Bronchial epithelial cell (primary cell): ENCODE data around the gene YLPM1. TPM values are rescaled to one million over a fixed set of nuclear protein-coding genes. Genes with fewer than 3 reads are reported as not detected.

Source experiments
- DNase-seq: peaks from one replicate; pipeline ENCODE4 v3.0.0-alpha.2; 2010; ENCODE audit warnings: low read depth
- FAIRE-seq: peaks from 2 replicates; lab custom pipeline; 2011; peaks lifted over from hg19 to GRCh38; lab: Jason Lieb, UNC
- H3K27me3 ChIP-seq: 2 replicates; pipeline ENCODE4 v1.5.1; 2011; ENCODE audit warnings: low read length; ENCODE audit not compliant: control insufficient read depth, insufficient read depth
- H3K36me3 ChIP-seq: 2 replicates; pipeline ENCODE4 v1.5.1; 2011; ENCODE audit warnings: low read length; ENCODE audit not compliant: control insufficient read depth, insufficient read depth
- H3K4me3 ChIP-seq: 2 replicates; pipeline ENCODE4 v1.5.1; 2011; ENCODE audit warnings: mild to moderate bottlenecking, low read depth, low read length, control low read depth
- total RNA-seq: library from RNA; depleted of rRNA; stranded (reverse); fragments of >200 nt; gene quantifications from 2 replicates; pipeline ENCODE4 v1.2.1, GENCODE V29; 2014
- TF ChIP-seq, protein P1 (sequence below): IDR thresholded peaks from 2 replicates; pipeline ENCODE4 v1.5.1; 2011; ENCODE audit warnings: mild to moderate bottlenecking, moderate library complexity, low read length, control low read depth, inconsistent platforms; ENCODE audit not compliant: insufficient read depth, severe bottlenecking

The YLPM1 gene
- total RNA-seq, 1 donor from 2014 or later, result 17.4 TPM

DNA sequence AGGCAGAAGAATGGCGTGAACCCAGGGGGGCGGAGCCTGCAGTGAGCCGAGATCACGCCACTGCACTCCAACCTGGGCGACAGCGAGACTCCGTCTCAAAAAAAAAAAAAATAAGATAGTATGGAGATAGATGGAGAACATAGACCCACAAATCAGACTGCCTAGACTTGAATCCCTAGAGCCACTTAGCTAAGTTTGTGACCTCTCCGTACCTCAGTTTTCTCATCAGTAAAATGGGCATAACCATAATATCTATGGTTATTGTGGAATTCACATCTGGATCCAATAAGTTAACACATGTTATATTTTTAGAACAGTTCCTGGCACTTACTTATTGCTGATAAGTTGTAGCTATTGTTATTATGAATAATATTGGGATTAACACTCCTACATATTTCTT lies 105.6 kb downstream of the YLPM1 start:
- TF ChIP-seq, protein P1, sequence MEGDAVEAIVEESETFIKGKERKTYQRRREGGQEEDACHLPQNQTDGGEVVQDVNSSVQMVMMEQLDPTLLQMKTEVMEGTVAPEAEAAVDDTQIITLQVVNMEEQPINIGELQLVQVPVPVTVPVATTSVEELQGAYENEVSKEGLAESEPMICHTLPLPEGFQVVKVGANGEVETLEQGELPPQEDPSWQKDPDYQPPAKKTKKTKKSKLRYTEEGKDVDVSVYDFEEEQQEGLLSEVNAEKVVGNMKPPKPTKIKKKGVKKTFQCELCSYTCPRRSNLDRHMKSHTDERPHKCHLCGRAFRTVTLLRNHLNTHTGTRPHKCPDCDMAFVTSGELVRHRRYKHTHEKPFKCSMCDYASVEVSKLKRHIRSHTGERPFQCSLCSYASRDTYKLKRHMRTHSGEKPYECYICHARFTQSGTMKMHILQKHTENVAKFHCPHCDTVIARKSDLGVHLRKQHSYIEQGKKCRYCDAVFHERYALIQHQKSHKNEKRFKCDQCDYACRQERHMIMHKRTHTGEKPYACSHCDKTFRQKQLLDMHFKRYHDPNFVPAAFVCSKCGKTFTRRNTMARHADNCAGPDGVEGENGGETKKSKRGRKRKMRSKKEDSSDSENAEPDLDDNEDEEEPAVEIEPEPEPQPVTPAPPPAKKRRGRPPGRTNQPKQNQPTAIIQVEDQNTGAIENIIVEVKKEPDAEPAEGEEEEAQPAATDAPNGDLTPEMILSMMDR, result no peak
- DNase-seq (no peak), FAIRE-seq (no peak)
- peaks cover 1% of the 10 kb centered on the region for H3K27me3 ChIP-seq
- no peak overlapping the region for H3K4me3 ChIP-seq
- H3K36me3 ChIP-seq, result no peaks in the 10 kb centered on the region

DNA sequence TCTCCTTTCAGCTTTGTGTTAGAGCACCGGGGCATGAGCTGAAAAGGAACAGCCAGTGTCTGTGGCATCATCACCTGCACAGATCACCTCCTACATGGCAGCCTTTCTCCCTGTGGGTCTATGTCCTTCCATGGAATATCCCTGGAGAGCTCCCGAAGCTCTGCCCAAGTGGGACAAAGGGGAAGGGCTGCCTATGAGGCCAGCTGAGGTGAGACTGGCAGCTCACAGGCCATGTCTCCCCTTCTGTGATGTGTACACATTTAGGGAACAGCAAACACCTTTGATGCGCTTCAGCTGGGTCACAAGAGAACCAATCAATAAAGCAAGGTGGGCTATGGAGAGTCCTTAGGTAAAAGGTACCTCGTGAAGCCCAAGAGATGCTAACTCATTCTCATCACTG lies 108.7 kb downstream of the YLPM1 start:
- DNase-seq (no peak), FAIRE-seq (no peak)
- TF ChIP-seq, protein P1, result no peak
- Histone ChIP-seq H3K36me3 (no peaks in the 10 kb centered on the region), H3K4me3 (no peak overlapping the region), H3K27me3 (peaks cover 3% of the 10 kb centered on the region)

DNA sequence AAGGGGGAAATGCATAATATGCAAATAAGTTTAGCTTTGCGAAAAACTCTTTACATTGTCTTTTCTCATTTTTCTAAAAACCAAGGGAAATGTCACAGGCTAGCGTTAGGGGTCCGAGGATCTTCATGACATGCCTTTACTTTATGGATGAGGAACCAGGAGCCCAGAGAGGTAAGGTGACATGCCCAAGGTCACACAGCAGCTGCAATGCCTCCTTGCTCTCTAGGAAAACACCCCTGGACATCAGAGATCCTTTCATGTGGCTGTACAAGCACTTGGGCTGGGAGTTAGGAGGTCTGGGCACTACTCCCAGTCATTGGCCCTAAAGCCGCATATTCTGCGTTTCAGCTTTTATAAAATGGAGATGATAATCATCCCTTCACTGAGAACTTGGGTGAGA lies 112.1 kb downstream of the YLPM1 start:
- TF ChIP-seq, protein P1, result no peak
- H3K36me3 ChIP-seq, result no peaks in the 10 kb centered on the region
- peaks cover 3% of the 10 kb centered on the region for H3K27me3 ChIP-seq
- no peak overlapping the region for H3K4me3 ChIP-seq
- DNase-seq, result no peak
- no peak for FAIRE-seq

DNA sequence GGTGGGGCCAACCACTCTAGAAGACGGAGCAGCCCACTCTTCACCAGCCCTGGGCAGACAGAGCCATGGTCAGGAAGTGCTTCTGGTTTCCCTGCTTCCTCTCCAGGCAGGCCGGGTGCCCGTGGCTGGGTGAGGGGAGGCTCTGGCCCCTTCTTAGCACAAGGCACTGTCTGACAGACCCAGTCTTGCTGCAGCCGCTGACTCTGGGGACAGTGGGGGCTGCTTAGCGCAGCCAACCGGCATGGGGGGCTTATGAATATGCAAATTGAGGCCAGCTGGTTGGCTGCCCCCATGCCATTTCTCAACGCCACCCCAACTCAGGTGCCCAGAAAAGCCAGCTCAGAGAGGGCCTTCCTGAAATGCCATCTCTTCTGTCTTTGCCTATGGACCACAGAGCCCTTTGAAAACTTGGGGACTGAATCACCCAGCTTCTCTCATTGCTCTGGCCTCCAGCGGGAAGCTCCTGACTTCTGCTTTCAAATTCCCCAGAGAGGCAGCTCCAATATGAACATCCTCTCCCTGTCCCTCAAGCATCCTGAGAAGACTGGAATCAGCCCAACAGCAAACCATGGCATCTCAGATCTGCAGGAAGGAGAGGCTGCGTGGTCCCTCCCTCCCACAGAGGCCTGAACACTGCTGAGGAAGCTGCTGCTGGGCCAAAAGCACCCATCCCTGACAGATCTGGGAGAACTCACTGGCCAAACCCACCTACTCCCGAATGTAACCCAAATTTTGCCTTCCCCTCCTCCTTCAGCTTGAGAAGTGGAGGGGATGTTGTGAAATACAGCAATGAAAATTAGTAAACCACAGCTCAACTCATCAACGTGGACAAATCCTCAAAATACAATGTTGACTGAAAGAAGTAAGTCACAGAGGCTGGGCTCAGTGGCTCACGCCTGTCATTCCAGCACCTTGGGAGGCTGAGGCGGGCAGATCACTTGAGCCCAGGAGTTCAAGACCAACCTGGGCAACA lies 113.1 kb downstream of the YLPM1 start, which contains the start of gene PROX2:
TSS of gene PROX2 (minus strand) at position 205 of the 973 bp plus-strand sequence. CDS start 12,311 bp downstream, outside the sequence.
- FAIRE-seq, result no peak
- no peak for DNase-seq
- Histone ChIP-seq H3K36me3 (no peaks in the 10 kb centered on the region), H3K4me3 (no peak within 1 kb of the TSS), H3K27me3 (peaks cover 3% of the 10 kb centered on the region)
- TF ChIP-seq, protein P1, result no peak

DNA sequence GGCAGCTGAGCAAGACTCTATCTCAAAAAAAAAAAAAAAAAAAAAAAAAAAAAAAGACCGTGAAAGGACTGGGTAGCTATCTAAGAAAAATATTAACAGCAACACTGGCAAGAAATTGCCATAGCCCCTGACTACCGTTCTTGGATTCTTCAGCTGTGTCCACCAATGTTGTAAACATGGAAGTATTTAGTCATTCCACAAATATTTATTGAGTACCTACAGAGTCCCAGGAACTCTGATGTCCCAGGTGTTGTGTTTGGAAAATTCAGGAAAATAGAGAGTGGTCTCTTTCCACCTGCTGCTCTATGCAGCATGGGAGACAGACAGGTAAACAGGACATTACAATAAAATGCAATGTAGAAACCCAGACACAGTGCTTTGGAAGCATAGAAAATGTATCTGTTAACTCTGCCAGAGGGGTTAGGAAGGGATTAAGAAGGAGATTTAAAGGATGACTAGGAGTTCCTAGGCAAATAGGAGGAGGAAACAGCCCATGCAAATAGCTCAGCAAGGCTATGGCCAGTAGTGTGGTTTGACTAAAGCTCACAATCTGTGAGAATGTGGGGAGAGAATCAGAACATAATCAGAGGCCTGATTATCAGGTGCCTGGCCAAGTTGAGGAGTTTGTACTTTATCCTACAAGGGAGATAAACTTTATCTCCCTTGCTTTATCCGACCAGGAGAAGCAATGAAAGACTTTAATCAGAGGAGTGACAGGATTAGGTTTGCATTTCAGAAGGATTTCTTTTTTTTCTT lies 116.5 kb downstream of the YLPM1 start:
- peaks cover 1% of the 10 kb centered on the region for H3K27me3 ChIP-seq
- peaks cover 1% of the 10 kb centered on the region for H3K36me3 ChIP-seq
- FAIRE-seq, result no peak
- TF ChIP-seq, protein P1, result no peak
- no peak for DNase-seq
- H3K4me3 ChIP-seq, result no peak overlapping the region
